Measurements from ENCODE around the gene C6orf47.
A peak's percentile ranks its signal among the peaks of the same experiment; 100 is the strongest.

C6orf47 gene

DNA sequence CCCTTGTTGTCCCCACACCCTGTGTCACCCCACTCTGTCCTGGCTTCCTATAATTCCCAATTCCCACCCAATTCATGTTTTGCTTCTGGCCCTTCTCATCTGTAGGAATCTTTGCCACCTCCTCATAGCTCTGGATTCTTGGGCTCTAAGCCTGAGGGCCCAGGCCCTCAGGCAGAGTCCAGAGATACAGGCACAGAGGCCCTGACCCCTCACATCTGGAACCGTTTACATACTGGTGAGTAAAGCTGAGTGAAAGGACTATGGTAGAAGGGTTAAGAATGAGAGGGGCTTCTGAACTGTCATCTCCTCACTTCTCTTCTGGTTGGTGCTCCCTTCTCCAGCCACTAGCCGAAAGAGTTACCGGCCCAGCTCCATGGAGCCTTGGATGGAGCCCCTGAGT lies 26.4 kb downstream of the C6orf47 start:
- DNase-seq (ENCODE audit: low read depth): no peak

GRCh38 chr6:31633447-31633846 lies 27.1 kb downstream of the C6orf47 start:
- DNase-seq (ENCODE audit: low read depth): no peak

DNA sequence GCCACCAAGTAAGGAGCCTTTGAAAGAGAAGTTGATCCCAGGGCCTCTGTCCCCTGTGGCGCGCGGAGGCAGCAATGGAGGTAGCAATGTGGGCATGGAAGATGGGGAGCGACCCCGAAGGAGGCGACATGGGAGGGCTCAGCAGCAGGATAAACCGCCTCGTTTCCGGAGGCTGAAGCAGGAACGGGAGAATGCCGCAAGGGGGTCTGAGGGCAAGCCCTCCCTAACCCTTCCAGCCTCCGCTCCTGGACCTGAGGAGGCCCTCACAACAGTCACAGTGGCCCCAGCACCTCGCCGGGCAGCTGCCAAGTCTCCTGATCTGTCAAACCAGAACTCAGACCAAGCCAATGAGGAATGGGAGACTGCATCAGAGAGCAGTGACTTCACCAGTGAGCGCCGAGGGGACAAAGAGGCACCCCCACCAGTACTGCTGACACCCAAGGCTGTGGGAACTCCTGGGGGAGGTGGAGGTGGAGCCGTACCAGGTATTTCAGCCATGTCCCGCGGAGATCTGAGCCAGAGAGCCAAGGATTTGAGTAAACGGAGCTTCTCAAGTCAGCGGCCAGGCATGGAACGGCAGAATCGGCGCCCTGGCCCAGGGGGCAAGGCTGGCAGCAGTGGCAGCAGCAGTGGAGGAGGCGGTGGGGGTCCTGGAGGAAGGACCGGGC lies 28.2 kb downstream of the C6orf47 start:
- DNase-seq (ENCODE audit: low read depth): no peak

DNA sequence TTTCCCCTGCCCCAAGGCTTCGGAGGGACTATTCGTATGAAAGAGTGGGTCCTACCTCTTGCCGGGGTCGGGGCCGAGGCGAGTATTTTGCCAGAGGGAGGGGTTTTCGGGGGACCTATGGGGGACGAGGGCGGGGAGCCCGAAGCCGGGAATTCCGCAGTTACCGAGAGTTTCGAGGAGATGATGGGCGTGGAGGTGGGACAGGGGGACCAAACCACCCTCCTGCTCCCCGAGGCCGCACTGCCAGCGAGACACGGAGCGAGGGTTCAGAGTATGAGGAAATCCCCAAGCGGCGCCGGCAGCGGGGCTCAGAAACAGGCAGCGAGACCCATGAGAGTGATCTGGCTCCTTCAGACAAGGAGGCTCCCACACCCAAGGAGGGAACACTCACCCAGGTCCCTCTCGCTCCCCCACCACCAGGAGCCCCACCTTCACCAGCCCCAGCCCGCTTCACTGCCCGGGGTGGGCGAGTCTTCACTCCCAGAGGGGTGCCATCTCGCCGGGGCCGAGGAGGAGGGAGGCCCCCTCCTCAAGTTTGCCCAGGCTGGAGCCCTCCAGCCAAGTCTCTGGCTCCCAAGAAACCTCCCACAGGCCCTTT lies 28.8 kb downstream of the C6orf47 start:
- DNase-seq (ENCODE audit: low read depth): no peak

DNA sequence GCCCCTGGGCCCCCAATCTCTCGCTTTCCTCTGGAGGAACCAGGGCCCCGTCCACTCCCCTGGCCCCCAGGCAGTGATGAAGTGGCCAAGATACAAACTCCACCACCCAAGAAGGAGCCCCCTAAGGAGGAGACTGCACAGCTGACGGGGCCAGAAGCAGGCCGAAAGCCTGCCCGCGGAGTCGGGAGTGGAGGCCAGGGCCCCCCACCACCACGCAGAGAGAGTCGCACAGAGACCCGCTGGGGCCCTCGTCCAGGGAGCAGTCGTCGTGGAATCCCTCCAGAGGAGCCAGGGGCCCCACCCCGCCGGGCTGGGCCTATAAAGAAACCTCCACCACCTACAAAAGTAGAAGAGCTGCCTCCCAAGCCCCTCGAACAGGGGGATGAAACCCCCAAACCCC lies 29.4 kb downstream of the C6orf47 start:
- DNase-seq (ENCODE audit: low read depth): no peak

DNA sequence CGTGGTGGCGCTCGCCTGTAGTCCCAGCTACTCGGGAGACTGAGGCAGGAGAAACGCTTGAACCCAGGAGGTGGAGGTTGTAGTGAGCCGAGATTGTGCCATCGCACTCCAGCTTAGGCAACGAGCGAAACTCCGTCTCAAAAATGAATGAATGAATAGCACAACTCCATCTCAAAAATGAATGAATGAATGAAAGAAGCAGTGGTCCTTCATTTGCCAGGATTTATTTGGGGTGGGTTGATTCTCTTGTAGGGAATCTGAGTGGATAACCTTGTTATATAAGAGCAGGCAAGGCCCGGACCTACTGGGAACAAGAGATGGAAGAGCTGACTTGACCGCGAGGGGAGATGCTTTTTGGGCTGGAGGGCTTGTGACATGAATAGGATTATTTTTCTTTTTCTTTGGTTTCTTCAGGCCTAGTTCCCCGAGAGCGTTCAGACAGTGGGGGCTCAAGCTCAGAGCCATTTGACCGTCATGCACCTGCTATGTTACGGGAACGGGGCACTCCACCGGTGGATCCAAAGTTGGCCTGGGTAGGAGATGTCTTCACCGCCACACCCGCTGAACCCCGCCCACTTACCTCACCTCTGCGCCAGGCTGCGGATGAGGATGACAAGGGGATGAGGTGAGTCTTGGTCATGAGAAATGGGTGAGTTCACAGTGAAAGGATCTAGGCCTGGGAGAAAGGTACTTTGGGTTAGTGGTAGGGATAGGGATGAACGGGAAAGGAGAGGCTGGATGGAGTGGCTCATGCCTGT lies 30.2 kb downstream of the C6orf47 start:
- DNase-seq (ENCODE audit: low read depth): no peak

DNA sequence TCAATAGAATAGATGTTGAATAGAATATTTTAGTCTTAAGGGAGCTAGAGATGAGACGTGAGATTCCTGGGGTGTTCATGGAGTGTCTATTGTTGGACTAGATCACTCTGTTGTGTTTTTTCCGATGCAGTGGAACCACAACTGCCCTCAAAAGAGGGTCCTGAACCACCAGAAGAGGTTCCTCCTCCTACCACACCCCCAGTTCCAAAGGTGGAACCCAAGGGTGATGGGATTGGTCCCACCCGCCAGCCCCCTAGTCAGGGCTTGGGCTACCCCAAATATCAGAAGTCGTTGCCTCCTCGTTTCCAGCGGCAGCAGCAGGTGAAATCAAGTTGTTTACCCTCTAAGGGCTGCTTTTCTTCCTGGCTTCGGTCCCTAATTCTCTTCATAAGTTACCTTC lies 31.6 kb downstream of the C6orf47 start:
- DNase-seq (ENCODE audit: low read depth): no peak

DNA sequence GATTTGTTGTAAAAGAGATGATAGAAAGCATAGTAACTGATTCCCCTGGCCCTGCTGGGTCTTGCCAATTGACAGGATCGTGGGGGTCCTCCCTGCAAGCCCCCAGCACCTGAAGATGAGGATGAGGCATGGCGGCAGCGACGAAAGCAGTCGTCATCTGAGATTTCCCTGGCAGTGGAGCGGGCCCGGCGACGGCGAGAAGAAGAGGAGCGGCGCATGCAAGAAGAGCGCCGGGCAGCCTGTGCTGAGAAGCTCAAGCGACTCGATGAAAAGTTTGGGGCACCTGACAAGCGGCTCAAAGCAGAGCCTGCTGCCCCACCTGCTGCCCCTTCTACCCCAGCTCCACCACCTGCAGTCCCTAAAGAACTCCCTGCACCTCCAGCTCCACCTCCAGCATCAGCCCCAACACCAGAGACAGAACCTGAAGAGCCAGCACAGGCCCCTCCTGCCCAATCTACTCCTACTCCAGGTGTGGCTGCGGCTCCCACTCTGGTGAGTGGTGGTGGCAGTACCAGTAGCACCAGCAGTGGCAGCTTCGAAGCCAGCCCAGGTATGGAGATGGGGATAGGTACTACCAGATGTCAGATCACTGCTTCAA lies 32.8 kb downstream of the C6orf47 start:
- DNase-seq (ENCODE audit: low read depth): no peak

DNA sequence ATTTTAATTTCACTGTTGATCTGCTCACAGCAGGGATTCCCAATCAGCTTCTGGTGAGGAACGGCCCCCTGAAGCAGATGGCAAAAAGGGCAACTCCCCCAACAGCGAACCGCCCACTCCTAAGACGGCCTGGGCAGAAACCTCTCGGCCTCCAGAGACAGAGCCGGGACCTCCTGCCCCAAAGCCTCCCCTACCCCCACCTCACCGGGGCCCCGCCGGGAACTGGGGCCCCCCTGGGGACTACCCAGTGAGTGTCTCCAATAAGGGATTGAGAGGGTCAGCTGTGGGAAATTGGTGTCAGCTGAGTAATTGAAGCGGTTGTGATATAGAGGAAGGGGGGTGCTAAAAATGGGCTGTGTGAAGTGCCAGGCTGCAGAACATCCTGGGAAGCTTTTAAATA lies 33.6 kb downstream of the C6orf47 start:
- no peak for DNase-seq (ENCODE audit: low read depth)

DNA sequence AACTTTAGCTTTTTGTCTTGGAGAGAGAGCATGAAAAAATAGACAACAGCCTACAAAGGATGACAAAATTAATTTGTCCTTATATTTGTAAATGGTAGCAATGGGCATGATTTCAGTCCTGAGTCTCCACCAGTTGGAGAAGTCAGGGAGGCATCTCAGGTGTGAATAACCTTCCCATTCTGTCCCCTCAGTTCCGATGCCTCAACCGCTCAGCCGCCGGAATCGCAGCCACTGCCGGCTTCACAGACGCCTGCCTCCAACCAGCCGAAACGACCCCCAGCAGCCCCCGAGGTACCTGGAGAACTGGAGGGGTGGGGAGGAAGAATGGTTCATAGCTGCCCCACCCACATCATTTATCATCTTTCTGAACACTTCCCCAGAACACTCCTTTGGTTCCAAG lies 36.5 kb downstream of the C6orf47 start:
- no peak for DNase-seq (ENCODE audit: low read depth)

DNA sequence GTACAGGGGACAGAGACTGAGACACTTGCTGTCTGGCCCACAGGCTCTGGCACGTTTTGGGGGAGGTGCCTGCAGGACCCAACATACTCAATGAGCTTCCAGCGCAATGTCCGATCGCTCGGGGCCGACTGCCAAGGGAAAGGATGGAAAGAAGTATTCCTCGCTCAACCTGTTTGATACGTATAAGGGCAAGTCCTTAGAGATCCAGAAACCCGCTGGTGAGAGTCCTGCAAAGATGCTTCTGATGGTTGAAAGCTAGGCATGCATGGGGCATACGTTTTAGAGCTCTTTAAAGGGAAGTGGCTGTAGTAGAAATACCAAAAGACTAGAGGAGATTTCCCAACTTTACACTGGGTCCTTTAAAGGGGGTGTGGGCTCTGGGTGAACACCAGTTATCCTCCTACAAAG lies 37.9 kb downstream of the C6orf47 start:
- DNase-seq (ENCODE audit: low read depth): no peak

- no peak for DNase-seq (ENCODE audit: low read depth)
Measured at GRCh38 chr6:31621991-31622390, 38.6 kb downstream of the C6orf47 start.

DNA sequence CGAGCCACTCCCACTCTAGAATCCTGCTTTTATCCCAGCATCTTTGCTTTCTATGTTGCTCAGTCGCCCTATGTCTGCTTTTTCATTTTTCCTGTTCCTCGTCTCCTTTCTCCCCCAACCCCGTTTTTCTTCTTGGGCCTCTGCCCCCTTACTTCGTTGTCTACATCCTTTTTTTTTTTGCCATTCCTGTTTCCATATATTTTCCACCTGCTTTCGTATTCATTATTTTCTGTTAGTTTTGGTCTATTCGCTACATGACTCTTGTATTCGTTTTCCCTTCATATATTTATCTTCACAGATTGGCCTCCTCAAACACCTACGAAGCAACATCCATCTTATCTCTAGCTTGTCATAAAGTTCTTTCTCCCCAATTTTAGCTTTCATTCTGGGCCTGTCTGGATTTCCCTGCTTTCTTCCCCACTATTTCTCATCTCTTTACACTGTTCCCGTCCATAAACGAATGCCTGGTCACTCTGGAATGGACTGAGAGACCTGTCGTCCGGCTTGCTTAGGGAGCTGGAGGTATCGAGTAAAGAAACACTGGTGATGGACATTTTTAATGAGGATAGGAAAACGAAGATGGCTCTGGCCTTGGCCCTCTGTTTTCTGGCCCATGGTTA lies 39.1 kb downstream of the C6orf47 start:
- no peak for DNase-seq (ENCODE audit: low read depth)

- DNase-seq (ENCODE audit: low read depth): peak; percentile 62
Measured at GRCh38 chr6:31620586-31621319, 39.8 kb downstream of the C6orf47 start, which contains the start of gene PRRC2A. PRRC2A (plus strand) TSS chr6:31620715; CDS start chr6:31622790, 2,075 bp downstream.

DNA sequence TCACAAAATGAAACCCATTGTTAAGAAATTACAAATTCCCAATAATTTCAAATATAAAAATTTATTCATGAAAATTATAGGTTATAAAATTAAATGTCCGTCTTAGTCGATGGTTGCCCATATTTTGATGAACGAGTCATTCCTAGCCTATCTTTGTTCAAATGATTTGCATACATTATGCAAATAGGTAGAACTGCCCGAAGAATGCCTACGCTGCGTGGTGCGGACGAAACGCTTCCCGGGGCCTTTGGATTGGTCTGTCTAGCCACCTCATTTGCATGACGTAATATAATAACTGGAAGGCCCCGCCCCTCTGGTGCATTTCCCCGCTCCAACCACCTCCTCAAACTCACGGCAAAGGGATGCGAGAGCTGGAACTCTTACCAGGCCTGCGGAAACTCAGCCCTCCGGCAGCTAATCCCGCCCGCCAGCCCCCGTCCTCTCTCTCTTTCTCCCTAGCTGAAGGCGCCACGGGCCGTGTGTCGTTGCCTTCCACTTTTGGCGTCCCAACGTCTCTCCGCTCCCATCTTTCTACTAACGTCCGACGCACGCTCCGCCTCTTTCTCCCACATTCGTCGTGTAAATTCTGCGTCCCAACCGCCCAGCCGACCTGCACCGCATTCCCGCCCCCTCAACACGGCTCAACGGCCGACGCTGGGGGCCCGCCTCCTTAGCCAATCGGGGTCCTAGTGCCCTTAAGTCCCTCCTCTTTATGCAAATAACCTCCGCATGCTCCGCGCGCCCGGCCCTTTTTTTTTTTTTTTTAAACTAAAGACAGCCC lies 40.6 kb downstream of the C6orf47 start:
- DNase-seq (ENCODE audit: low read depth): peak; percentile 81

- DNase-seq (ENCODE audit: low read depth): no peak
Measured at GRCh38 chr6:31617010-31617409, 43.6 kb downstream of the C6orf47 start.

DNA sequence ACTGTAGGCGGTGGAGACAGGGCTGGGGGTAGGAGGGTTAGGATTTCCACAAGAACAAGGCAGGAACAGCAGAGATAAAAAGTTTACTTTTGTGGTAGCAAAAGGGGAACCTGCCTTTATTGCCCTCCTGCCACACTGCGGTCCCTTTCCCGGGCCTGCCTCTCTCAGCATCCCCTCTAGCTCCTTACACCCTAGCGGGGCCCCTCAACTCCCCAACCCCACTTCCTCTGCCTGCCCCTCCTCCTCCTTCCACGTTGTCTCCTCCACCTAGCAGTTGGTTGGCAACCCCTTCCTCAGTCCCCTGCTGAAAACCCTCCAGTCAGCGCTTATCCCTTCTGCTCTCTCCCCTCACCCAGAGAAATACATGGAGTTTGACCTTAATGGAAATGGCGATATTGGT lies 44.8 kb downstream of the C6orf47 start:
- DNase-seq (ENCODE audit: low read depth): no peak

DNA sequence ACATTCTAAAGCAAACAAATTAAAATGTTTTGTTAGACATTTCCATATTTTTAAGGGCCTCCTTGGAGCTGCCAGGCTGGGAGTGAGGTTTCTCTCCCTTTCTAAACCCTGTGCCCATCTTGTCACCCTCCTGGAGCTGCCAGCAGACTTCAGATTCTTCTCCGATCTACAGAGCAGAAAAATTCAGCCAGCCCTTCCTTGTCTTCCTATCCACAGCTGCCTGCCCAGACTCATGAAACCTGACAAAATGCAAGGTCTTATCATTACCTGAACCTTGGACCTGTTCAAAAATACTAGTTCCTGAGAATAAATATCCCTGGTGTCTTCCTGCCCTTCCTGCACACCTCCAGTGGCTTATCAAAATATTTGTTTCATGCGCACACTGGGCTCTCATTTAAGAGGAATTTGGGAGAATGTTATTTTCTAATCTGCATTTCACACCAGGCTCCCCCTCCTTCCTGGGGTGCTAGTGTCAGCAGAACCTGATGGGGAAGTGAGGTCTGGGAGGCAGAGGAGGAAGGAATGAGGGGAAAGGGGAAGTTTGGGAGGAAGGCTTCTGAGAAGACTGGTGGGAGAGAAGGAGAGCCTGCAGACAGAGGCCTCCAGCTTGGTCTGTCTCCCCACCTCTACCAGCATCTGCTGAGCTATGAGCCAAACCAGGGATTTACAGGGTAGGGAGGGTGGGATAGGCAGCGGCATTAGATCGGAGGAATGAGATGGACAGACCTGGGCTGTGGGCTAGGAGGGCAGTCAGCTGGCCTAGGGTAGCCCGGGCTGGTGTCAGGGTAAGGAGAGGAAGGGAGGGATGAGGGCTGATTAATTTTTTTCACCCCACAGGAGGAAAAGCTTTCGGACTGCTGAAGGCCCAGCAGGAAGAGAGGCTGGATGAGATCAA lies 45.6 kb downstream of the C6orf47 start, which contains the start of gene AIF1:
TSS of gene AIF1 (plus strand) at position 551 of the 895 bp plus-strand sequence. CDS start at position 647, 96 bp downstream.
- no peak for DNase-seq (ENCODE audit: low read depth)

DNA sequence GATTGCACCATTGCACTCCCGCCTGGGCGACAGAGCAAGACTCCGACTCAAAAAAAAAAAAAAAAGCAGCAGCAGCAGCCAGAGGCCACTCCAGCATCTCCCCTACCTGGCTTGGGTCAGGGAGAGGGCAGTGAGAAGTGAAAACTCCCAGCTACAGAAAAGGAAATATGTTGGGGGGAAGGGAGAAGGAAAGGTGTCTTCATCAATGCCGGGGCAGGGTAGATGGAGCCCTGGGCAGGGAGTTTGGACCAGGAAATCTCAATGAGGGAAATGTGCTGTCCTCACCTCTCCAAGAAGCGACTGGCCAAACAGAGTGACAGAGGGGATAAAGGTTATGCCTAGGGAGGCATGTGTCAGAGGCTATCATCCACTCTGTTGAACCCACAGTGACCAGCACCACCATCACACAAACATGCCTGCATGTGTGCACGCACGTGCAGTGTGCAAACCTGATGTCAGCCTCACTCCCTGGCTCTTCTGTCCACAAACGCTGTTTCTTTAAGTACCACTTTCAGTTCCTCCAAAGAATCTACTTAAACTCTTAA lies 46.4 kb downstream of the C6orf47 start:
- DNase-seq (ENCODE audit: low read depth): no peak

All from stimulated activated CD8-positive, alpha-beta memory T cell treated with anti-CD3 and anti-CD28 coated beads, Interleukin-15, amount 100 ng/mL, for 24 hours (primary cell).